SK-N-MC (cell line): ENCODE results near the gene NPY1R.

Experiments
- FOXP2 ChIP-seq: optimal IDR thresholded peaks from 2 replicates; pipeline ENCODE3; 2011; ENCODE audit warnings: mild to moderate bottlenecking, moderate library complexity; ENCODE audit not compliant: insufficient read depth; ENCODE audit errors: extremely low read length, control extremely low read depth
- POLR2AphosphoS5 ChIP-seq: IDR thresholded peaks from 2 replicates; pipeline ENCODE4 v1.6.1; 2012; ENCODE audit warnings: mild to moderate bottlenecking, low read depth, low read length, borderline replicate concordance

GRCh38 chr4:163353054-163353453 lies 20.7 kb upstream of the NPY1R start:
- TF ChIP-seq FOXP2 (no peak), POLR2AphosphoS5 (no peak)
